A549 treated with Mapracorat at 1 μM for 4 hours (cell line): ENCODE measurements around the gene ZNF230. TPM values are rescaled to one million over a fixed set of nuclear protein-coding genes. Genes with fewer than 3 reads are reported as not detected.

Experiments
- total RNA-seq: library from RNA; stranded (reverse); fragments of 200-300 nt; extraction: Qiagen RNA extraction; gene quantifications from 5 replicates; pipeline ENCODE4 v1.2.3, GENCODE V29; 2022

ZNF230 gene
- 2.3 to 3.2 TPM (median 2.5 TPM) in 5 replicates for total RNA-seq

DNA sequence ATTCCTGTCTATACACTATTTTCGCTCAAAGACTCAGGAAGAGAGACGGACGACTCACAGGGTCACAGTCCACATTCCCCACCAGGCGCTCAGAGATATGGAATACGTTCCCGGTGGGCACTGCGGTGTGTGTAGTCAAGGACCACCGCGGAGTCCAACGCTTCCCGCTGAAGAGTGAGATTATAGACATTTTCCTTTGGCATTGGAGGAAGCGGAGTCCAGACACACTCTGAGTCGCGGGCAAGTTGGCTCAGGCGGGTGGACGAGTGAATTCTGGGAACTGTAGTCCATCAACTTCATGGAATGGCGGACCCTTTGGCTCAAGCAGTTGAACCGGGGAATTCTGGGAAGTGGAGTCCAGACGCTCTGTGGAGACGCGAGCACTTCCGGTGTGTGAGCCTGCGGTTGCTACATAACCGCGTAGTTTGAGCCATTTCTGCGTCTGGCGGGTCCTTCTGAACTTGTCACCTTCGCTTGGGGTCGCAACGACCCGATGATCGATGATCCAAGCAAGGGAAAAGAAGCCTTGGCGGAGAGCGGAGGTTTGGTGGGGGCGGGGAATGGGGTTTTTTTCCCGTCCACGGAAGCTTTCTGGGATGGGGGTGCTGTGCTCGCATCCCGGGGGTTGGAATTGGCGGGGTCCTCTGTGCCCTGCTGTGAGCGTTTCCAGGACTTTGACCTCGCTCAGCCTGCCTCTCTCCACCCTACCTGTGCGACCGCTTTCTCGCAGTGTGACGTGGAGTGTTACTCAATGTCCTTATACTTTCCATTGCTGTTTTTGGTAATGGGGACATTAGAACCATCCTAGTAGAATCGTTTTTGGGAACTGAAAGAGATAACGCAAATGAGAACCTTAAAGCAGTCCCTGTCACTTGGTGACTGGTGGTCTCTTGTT, at the start of gene ZNF230:
Gene ZNF230 (plus strand): TSS at position 392 of the 895 bp plus-strand sequence. CDS start 4,122 bp downstream, outside the sequence.

DNA sequence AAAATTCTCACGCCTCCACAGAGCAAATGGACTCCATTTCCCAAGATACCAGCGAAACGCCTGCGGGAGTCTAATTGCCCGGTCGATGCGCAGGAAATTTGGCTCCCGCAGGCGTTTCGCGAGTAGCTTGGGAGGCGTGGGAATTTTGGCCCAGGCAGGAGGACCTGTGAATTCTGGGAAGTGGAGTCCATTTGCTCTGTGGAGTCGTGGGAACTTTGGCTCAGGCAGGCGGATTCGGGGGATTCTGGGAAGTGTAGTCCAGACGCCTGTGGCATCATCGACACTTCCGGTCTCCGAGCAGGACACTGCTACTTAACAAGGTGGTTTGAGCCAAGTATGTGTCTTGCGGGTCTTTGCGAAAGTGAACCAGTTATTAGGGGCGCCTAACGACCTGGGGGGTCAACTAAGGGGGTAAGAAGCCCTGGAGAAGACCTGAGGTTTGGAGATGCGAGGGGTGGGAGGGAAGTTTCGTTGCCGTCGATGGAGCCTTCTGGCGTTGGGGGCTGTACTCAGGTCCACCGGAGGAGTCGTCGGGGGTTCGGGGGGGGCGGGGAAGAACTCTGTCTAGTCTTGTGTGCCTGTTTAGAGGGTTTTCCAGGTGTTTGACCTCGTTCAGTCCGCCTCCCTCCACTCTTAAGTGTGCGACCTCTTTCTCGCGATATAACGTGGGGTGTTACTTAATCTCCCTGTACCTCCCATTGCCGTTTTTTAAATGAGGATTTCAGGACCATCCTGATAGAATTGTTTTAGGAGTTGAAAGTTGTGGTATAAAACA, 18.7 kb upstream of the ZNF230 start, which contains the start of gene ZNF155:
Gene ZNF155 (plus strand): TSS at position 277 of the 775 bp plus-strand sequence. CDS start 4,356 bp downstream, outside the sequence.

DNA sequence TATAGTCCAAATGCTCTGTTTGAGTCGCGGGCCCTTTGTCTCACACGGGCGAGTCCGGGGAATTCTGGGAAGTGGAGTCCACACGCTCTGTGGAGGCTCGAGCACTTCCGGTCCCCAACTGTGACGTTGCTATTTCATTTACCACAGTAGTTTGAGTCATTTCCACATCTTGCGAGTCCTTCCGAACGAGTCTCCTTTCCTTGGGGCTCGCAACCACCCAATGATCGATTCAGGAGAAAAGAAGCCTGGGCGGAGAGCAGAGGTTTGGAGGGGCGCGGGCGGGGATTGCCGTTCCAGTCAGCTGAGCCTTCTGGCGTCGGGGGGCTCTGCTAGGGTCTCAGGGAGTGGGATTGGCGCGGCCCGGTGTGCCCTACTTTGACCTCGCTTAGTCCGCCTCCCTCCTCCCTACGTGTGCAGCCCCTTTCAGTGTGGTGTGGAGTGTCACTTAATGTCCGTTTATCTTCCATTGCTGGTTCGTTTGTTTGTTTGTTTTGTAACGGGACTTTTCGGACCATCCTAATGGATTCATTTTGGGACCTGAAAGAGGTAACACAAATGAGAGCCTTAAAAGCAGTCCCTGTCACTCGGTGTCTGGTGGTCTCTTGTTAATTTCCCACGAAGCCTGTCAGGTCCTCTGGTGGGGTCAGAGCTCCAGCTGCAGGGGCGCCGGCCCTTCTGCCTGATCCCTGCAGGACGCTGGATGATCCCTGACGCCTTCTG, 22.6 kb downstream of the ZNF230 start, which contains the start of gene ZNF222:
Gene ZNF222 (plus strand): TSS at position 163 of the 720 bp plus-strand sequence. CDS start 58 bp downstream, at position 221.

DNA sequence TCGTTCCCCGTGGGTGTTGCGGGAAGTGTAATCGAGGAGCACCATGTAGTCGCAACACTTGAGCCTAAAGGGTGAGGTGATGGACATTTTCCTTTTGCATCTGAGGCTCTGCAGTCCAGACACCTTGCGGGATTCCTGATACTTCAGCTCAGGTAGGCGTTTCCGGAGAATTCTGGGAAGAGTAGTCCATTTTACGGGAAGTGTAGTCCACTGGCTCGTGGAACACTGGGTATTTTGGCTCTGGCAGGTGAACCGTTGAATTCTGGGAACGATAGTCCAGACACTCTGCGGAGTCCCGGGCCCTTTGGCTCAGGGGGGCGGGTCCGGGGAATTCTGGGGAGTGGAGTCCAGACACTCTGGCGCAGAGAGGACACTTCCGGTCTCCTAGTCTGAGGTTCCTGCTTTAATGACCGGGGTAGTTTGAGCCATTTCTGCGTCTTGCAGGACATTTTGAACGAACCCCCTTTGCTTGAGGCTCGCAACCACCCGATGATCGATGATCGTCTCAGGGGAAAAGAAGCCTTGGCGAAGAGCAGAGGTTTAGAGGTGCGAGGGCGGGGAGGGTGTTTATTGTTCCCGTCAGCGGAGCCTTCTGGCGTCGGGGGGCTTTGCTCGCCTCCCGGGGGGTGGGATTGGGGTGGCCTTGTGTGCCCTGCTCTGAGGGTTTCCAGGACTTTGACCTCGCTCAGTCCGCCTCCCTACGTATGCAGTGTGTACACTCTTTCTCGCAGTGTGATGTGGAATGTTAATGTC, 49.1 kb downstream of the ZNF230 start, which contains the start of gene ZNF223:
Gene ZNF223 (plus strand): TSS at position 387 of the 753 bp plus-strand sequence. CDS start 3,141 bp downstream, outside the sequence.

Other genes starting within 250 kb of the ZNF230 start
- 43.1 to 68.8 TPM (median 61.1 TPM) in 5 replicates for gene SMG9, start 248.0 kb upstream of the ZNF230 start, total RNA-seq
- gene KCNN4, start 222.0 kb upstream of the ZNF230 start, total RNA-seq: 41.5 to 61.0 TPM (median 58.5 TPM) in 5 replicates
- gene LYPD5, start 200.5 kb upstream of the ZNF230 start, total RNA-seq: 0.20 to 0.41 TPM (median 0.25 TPM) in 5 replicates
- gene ZNF283, start 175.6 kb upstream of the ZNF230 start, total RNA-seq: 3.3 to 6.1 TPM (median 4.5 TPM) in 5 replicates
- 0.16 to 0.42 TPM (median 0.23 TPM) in 5 replicates for gene ZNF404, start 119.0 kb upstream of the ZNF230 start, total RNA-seq
- gene ZNF45, start 67.7 kb upstream of the ZNF230 start, total RNA-seq: 9.7 to 11.6 TPM (median 9.9 TPM) in 5 replicates
- 0.30 to 0.74 TPM (median 0.59 TPM) in 5 replicates for gene ZNF221, start 51.7 kb upstream of the ZNF230 start, total RNA-seq
- gene ZNF155, start 18.8 kb upstream of the ZNF230 start, total RNA-seq: 2.3 to 4.3 TPM (median 3.3 TPM) in 5 replicates
- gene ZNF222, start 22.4 kb downstream of the ZNF230 start, total RNA-seq: 2.6 to 5.0 TPM (median 3.8 TPM) in 5 replicates
- gene ZNF223, start 49.1 kb downstream of the ZNF230 start, total RNA-seq: 1.6 to 4.0 TPM (median 3.2 TPM) in 5 replicates
- gene ZNF284, start 69.2 kb downstream of the ZNF230 start, total RNA-seq: 0.23 to 0.58 TPM (median 0.36 TPM) in 5 replicates
- 8.0 to 10.9 TPM (median 9.9 TPM) in 5 replicates for gene ZNF224, start 91.4 kb downstream of the ZNF230 start, total RNA-seq
- gene ZNF225, start 110.4 kb downstream of the ZNF230 start, total RNA-seq: 2.5 to 4.1 TPM (median 2.7 TPM) in 5 replicates
- gene ZNF234, start 138.6 kb downstream of the ZNF230 start, total RNA-seq: 1.9 to 2.6 TPM (median 2.1 TPM) in 5 replicates
- 17.1 to 22.3 TPM (median 21.6 TPM) in 5 replicates for gene ZNF226, start 162.1 kb downstream of the ZNF230 start, total RNA-seq
- 8.1 to 11.9 TPM (median 10.9 TPM) in 5 replicates for gene ZNF227, start 209.6 kb downstream of the ZNF230 start, total RNA-seq